ENCODE data around the gene GALNT6. TPM values are rescaled to one million over a fixed set of nuclear protein-coding genes. Genes with fewer than 3 reads are reported as not detected.
A peak's percentile ranks its signal among the peaks of the same experiment; 100 is the strongest.

Gene GALNT6
- total RNA-seq, 1 donor from 2014 or later = 0.60 TPM

DNA sequence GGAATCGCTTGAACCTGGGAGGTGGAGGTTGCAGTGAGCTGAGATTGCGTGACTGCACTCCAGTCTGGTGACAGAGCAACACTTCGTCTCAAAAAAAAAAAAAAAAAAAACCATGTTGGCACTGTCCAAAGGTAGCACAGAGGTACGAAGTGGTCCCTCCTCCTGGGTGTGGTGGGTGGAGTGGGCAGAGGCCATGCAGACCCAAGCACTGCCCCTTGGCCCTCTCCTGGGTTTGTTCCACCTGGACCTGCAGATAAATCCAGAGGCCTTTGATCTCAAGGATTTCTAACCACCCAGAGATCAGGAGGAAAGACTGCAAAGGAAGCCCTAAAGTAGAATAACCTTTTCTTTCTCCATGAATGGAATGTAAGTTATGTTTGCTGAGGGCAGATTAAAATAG lies 8.7 kb upstream of the GALNT6 start:
- H3K36me3 ChIP-seq = no peaks in the 10 kb centered on the region
- TF ChIP-seq, protein P1, sequence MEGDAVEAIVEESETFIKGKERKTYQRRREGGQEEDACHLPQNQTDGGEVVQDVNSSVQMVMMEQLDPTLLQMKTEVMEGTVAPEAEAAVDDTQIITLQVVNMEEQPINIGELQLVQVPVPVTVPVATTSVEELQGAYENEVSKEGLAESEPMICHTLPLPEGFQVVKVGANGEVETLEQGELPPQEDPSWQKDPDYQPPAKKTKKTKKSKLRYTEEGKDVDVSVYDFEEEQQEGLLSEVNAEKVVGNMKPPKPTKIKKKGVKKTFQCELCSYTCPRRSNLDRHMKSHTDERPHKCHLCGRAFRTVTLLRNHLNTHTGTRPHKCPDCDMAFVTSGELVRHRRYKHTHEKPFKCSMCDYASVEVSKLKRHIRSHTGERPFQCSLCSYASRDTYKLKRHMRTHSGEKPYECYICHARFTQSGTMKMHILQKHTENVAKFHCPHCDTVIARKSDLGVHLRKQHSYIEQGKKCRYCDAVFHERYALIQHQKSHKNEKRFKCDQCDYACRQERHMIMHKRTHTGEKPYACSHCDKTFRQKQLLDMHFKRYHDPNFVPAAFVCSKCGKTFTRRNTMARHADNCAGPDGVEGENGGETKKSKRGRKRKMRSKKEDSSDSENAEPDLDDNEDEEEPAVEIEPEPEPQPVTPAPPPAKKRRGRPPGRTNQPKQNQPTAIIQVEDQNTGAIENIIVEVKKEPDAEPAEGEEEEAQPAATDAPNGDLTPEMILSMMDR (IDR thresholded peaks at IDR 0.05; ENCODE audit: borderline replicate concordance) = no peak
- intact Hi-C loops (cut with micrococcal nuclease) = no loop called here
- no peak overlapping the region for H3K27ac ChIP-seq (replicated peaks)
- no peak for DNase-seq
- peaks cover 2% of the 10 kb centered on the region for H3K4me1 ChIP-seq
- no peak overlapping the region for H3K4me3 ChIP-seq
- H3K9me3 ChIP-seq (replicated peaks) = no peaks in the 10 kb centered on the region
- peaks cover 46% of the 10 kb centered on the region for H3K27me3 ChIP-seq (ENCODE audit: low read depth)

DNA sequence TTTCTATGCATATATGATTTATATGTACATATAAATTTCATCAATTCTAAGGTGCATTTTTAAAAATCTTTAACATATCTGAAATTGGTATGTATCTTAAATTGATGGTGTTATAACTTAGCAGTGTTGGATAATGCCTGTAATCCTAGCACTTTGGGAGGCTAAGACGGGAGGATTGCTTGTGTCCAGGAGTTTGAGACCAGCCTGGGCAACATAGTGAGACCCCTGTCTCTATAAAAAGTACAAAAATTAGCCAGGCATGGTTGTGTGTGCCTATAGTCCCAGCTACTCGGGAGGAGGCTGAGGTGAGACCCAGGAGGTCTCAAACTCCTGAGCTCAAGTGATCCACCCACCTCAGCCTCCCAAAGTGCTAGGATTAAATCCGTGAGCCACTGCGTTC lies 6.5 kb upstream of the GALNT6 start:
- DNase-seq = no peak
- H3K27me3 ChIP-seq (ENCODE audit: low read depth) = peaks cover 68% of the 10 kb centered on the region
- H3K27ac ChIP-seq (replicated peaks) = no peak overlapping the region
- no peaks in the 10 kb centered on the region for H3K9me3 ChIP-seq (replicated peaks)
- peaks cover 18% of the 10 kb centered on the region for H3K4me1 ChIP-seq
- H3K4me3 ChIP-seq = no peak overlapping the region
- intact Hi-C loops (cut with micrococcal nuclease) = no loop called here
- H3K36me3 ChIP-seq = no peaks in the 10 kb centered on the region
- TF ChIP-seq, protein P1 (IDR thresholded peaks at IDR 0.05; ENCODE audit: borderline replicate concordance) = no peak

DNA sequence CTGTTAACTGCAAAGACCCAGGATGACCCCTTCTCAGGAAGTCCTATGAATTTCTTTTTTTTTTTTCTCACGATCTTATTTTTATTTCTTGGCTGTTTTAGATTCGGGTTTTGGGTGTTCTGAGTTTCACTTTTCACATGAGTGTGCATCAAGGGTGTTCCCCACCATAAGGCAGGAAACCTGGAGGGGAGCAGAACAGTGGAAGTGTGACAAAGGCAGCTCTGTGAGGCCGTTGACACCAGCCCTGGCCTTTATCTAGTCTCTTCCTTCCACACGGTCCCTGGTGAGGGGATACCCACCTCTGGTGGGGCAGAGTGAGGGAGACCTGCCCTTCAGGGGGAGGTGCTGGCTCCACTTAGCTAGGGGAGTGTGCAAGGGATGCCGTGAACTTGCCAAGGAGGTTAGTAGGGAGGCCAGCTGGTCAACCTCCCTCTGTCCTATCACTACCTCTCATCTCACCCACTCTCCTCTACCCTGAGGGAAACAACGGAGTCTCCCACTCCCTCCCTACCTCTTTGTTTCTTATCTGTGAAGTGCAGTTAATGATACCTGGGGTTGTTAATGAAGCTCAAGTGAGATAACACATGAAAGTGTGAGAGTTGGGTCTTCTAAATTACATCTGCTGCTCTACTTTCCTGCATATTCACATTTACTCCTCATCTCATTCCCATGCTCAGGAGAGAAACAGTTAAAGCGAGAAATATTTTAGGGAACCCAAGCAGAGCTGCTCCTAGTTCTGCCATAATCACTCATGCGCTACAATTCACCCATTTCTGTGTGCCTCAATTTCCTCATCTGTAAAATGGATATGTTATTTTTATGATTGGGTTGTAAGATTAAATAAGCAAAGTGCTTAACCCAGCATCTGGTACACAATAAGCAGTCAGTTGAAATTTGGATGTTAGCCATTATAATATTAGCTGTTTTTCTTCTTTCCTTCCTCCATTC lies 4.4 kb upstream of the GALNT6 start:
- Histone ChIP-seq H3K4me1 (peaks cover 32% of the 10 kb centered on the region), H3K27me3 (ENCODE audit: low read depth) (peaks cover 75% of the 10 kb centered on the region), H3K9me3 (replicated peaks) (no peaks in the 10 kb centered on the region), H3K4me3 (no peak overlapping the region), H3K27ac (replicated peaks) (peak overlapping the region; percentile 68), H3K36me3 (no peaks in the 10 kb centered on the region)
- TF ChIP-seq, protein P1 (IDR thresholded peaks at IDR 0.05; ENCODE audit: borderline replicate concordance) = no peak
- intact Hi-C loops (cut with micrococcal nuclease) = no loop called here
- DNase-seq = no peak

DNA sequence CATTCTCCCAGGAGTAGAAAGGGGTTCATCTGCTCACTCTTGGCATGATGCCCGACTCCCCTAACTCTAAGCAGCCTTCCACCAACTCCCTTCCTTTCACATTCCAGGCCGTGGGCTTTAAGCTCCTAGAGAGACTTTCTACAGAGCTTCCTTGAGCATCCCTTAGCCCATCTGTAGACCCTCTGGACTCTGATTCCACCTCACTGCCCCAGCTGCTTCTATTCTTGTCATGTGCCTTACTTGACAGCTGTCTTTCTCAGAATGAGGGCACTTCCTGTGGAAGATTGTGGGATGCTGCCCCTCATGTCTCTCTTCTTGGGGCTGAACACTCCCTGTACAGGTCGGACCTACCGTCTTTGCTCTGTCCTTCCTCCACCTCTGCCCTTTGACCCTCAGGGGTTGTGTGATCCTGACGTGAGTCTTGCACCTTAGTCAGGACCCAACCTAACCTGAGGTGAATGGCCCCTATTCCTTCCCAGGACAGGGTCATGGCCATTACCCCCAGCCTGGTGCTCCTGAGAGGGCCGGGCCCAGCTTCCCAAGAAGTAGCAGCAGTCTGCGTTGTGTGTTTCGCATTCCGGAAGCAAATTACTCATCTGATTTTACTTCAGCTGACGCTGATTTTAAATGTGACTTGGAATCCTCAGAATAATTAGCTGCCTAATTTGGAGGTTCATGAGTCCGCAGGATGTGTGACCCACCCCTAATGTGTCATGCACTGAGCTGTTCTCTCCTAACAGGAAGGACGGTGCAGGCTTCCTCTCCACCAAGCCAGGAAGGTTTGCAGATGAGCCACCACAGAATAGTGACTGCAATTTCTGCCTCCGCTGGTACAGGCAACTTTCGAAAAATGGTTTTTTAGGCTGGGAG lies 2.7 kb upstream of the GALNT6 start:
- peak overlapping the region; percentile 4 for H3K4me3 ChIP-seq
- H3K27ac ChIP-seq (replicated peaks) = peak overlapping the region; percentile 68
- no peak for DNase-seq
- no peaks in the 10 kb centered on the region for H3K9me3 ChIP-seq (replicated peaks)
- H3K4me1 ChIP-seq = peaks cover 32% of the 10 kb centered on the region
- TF ChIP-seq, protein P1 (IDR thresholded peaks at IDR 0.05; ENCODE audit: borderline replicate concordance) = no peak
- intact Hi-C loops (cut with micrococcal nuclease) = no loop called here
- peaks cover 69% of the 10 kb centered on the region for H3K27me3 ChIP-seq (ENCODE audit: low read depth)
- no peaks in the 10 kb centered on the region for H3K36me3 ChIP-seq

DNA sequence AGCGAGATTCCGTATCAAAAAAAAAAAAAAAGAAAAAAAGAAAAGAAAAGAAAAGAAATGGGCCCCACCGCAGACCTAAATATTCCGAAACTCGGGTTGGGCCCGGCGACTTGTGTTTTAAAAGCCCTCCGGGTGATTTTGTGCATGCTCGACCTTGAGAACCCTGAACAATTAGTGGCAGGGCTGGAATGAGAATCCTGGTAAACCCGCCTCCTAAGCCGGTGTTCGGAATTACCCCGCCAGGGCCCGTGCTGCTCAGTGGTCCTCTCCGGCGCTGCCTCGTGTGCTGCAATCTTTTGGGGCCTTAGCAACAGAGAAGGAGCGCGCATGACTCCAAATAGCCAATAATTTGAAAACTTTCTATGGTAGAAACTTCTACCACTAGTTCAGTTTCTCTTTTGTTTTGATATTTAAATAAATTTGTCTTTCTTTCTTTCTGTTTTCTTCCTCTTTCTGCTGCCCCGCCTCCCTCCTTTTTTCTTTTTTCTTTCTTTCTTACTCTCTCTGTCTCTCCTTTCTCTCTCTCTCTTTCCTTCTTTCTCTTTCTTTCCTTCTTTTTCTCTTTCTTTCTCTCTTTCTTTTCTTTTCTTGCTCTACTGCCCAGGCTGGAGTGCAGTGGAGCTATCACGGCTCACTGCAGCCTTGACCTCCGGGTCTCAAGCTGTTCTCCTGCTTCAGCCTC lies 1.5 kb upstream of the GALNT6 start:
- Histone ChIP-seq H3K36me3 (no peaks in the 10 kb centered on the region), H3K4me1 (peaks cover 32% of the 10 kb centered on the region), H3K27ac (replicated peaks) (no peak overlapping the region), H3K4me3 (peak overlapping the region; percentile 70), H3K27me3 (ENCODE audit: low read depth) (peaks cover 58% of the 10 kb centered on the region), H3K9me3 (replicated peaks) (no peaks in the 10 kb centered on the region)
- DNase-seq = no peak
- TF ChIP-seq, protein P1 (IDR thresholded peaks at IDR 0.05; ENCODE audit: borderline replicate concordance) = no peak
- intact Hi-C loops (cut with micrococcal nuclease) = no loop called here

Measured in left ventricle myocardium inferior (tissue), 1 donor.